Astrocyte (in vitro differentiated cells and primary cell): ENCODE data around the gene DAO. TPM values are rescaled to one million over a fixed set of nuclear protein-coding genes. Genes with fewer than 3 reads are reported as not detected.

Source experiments
- DNase-seq: peaks from one replicate; pipeline ENCODE4 v3.0.0-alpha.2; 2010; ENCODE audit warnings: low read depth
- FAIRE-seq: peaks from 2 replicates; lab custom pipeline; 2011; peaks lifted over from hg19 to GRCh38; lab: Jason Lieb, UNC
- H2AFZ ChIP-seq: 2 replicates; pipeline ENCODE4 v1.6.0; 2012; ENCODE audit warnings: low read depth, low read length, inconsistent platforms
- H3K27ac ChIP-seq: 2 replicates; pipeline ENCODE4 v1.5.1; 2011; ENCODE audit warnings: low read depth, low read length, inconsistent platforms
- H3K27me3 ChIP-seq: 2 replicates; pipeline ENCODE4 v1.6.0; 2011; ENCODE audit warnings: low read length, inconsistent platforms; ENCODE audit not compliant: insufficient read depth
- H3K36me3 ChIP-seq: 2 replicates; pipeline ENCODE4 v1.5.1; 2011; ENCODE audit warnings: low read length, inconsistent platforms; ENCODE audit not compliant: insufficient read depth
- H3K4me1 ChIP-seq: 2 replicates; pipeline ENCODE4 v1.5.1; 2011; ENCODE audit warnings: low read length, inconsistent platforms; ENCODE audit not compliant: insufficient read depth
- H3K4me2 ChIP-seq: 2 replicates; pipeline ENCODE4 v1.6.0; 2012; ENCODE audit warnings: low read length, inconsistent platforms
- H3K4me3 ChIP-seq: 2 replicates; pipeline ENCODE4 v1.5.1; 2011; ENCODE audit warnings: low read depth, mild to moderate bottlenecking, low read length, inconsistent platforms; ENCODE audit not compliant: insufficient read depth
- H3K79me2 ChIP-seq: 2 replicates; pipeline ENCODE4 v1.6.0; 2012; ENCODE audit warnings: mild to moderate bottlenecking, low read length, inconsistent platforms; ENCODE audit not compliant: insufficient read depth
- H3K9ac ChIP-seq: 2 replicates; pipeline ENCODE4 v1.6.0; 2012; ENCODE audit warnings: mild to moderate bottlenecking, low read length, inconsistent platforms
- H3K9me3 ChIP-seq: 2 replicates; pipeline ENCODE4 v1.5.1; 2012; ENCODE audit warnings: low read depth, mild to moderate bottlenecking, low read length, inconsistent platforms; ENCODE audit not compliant: insufficient read depth
- H4K20me1 ChIP-seq: 2 replicates; pipeline ENCODE4 v1.6.0; 2012; ENCODE audit warnings: low read length, inconsistent platforms; ENCODE audit not compliant: insufficient read depth
- H3K27ac Mint-ChIP-seq: one replicate; pipeline ENCODE4 v1.8.0; 2021; ENCODE audit warnings: mild to moderate bottlenecking, mixed read lengths; ENCODE audit not compliant: unreplicated experiment
- H3K27me3 Mint-ChIP-seq: one replicate; pipeline ENCODE4 v1.8.0; 2021; ENCODE audit warnings: low read depth, mixed read lengths; ENCODE audit not compliant: unreplicated experiment
- H3K36me3 Mint-ChIP-seq: one replicate; pipeline ENCODE4 v1.8.0; 2021; ENCODE audit warnings: low read depth, mixed read lengths; ENCODE audit not compliant: unreplicated experiment
- H3K4me1 Mint-ChIP-seq: one replicate; pipeline ENCODE4 v1.8.0; 2021; ENCODE audit warnings: low read depth, mixed read lengths; ENCODE audit not compliant: unreplicated experiment
- H3K4me3 Mint-ChIP-seq: one replicate; pipeline ENCODE4 v1.8.0; 2021; ENCODE audit warnings: mild to moderate bottlenecking, moderate library complexity, mixed read lengths; ENCODE audit not compliant: unreplicated experiment
- H3K9me3 Mint-ChIP-seq: one replicate; pipeline ENCODE4 v1.8.0; 2021; ENCODE audit warnings: mild to moderate bottlenecking, mixed read lengths; ENCODE audit not compliant: unreplicated experiment
- CTCF ChIP-seq: IDR thresholded peaks from 2 replicates; pipeline ENCODE4 v1.5.1; 2011; ENCODE audit warnings: low read depth, mild to moderate bottlenecking, inconsistent platforms, low read length, moderate library complexity; ENCODE audit not compliant: insufficient read depth
- EZH2 ChIP-seq: IDR thresholded peaks from 2 replicates; pipeline ENCODE4 v1.6.1; 2012; ENCODE audit warnings: mild to moderate bottlenecking, low read length, inconsistent platforms; ENCODE audit not compliant: insufficient read depth
- total RNA-seq: library from RNA; stranded (reverse); gene quantifications from 2 replicates; pipeline ENCODE4 v1.2.1, GENCODE V29; 2021

Gene DAO
- total RNA-seq, 1 donor from 2014 or later: not detected

GRCh38 chr12:108921946-108922345 lies 42.1 kb downstream of the DAO start:
- H3K27ac Mint-ChIP-seq: no peak overlapping the region
- FAIRE-seq: no peak
- Histone ChIP-seq H3K79me2 (no peaks in the 10 kb centered on the region), H4K20me1 (no peaks in the 10 kb centered on the region), H3K27me3 (peaks cover 7% of the 10 kb centered on the region), H3K4me1 (no peaks in the 10 kb centered on the region), H3K9me3 (no peaks in the 10 kb centered on the region), H2AFZ (no peak overlapping the region), H3K36me3 (no peaks in the 10 kb centered on the region), H3K4me3 (no peak overlapping the region), H3K27ac (no peak overlapping the region), H3K9ac (no peak overlapping the region), H3K4me2 (no peak overlapping the region)
- DNase-seq: no peak
- TF ChIP-seq EZH2: no peak
- TF ChIP-seq CTCF: no peak
- peaks cover 19% of the 10 kb centered on the region for H3K9me3 Mint-ChIP-seq
- H3K36me3 Mint-ChIP-seq: peaks cover 1% of the 10 kb centered on the region
- no peak overlapping the region for H3K4me3 Mint-ChIP-seq
- no peaks in the 10 kb centered on the region for H3K4me1 Mint-ChIP-seq
- peaks cover 37% of the 10 kb centered on the region for H3K27me3 Mint-ChIP-seq

GRCh38 chr12:108922918-108923317 lies 43.0 kb downstream of the DAO start:
- Histone ChIP-seq H3K27ac (no peak overlapping the region), H3K79me2 (no peaks in the 10 kb centered on the region), H3K4me3 (no peak overlapping the region), H3K4me2 (no peak overlapping the region), H3K36me3 (no peaks in the 10 kb centered on the region), H3K27me3 (peaks cover 7% of the 10 kb centered on the region), H2AFZ (no peak overlapping the region), H4K20me1 (no peaks in the 10 kb centered on the region), H3K9ac (no peak overlapping the region), H3K9me3 (no peaks in the 10 kb centered on the region), H3K4me1 (no peaks in the 10 kb centered on the region)
- peaks cover 1% of the 10 kb centered on the region for H3K36me3 Mint-ChIP-seq
- DNase-seq (no peak), FAIRE-seq (no peak)
- no peaks in the 10 kb centered on the region for H3K4me1 Mint-ChIP-seq
- H3K4me3 Mint-ChIP-seq: no peak overlapping the region
- no peak overlapping the region for H3K27ac Mint-ChIP-seq
- H3K9me3 Mint-ChIP-seq: peaks cover 19% of the 10 kb centered on the region
- TF ChIP-seq EZH2 (no peak), CTCF (no peak)
- H3K27me3 Mint-ChIP-seq: peaks cover 35% of the 10 kb centered on the region

GRCh38 chr12:108928695-108929094 lies 48.8 kb downstream of the DAO start:
- Histone ChIP-seq H3K27ac (no peak overlapping the region), H2AFZ (no peak overlapping the region), H3K4me1 (no peaks in the 10 kb centered on the region), H3K4me3 (no peak overlapping the region), H3K9me3 (no peaks in the 10 kb centered on the region), H3K9ac (no peak overlapping the region), H3K36me3 (no peaks in the 10 kb centered on the region), H3K27me3 (peaks cover 3% of the 10 kb centered on the region), H3K4me2 (no peak overlapping the region), H4K20me1 (no peaks in the 10 kb centered on the region), H3K79me2 (no peaks in the 10 kb centered on the region)
- Mint-ChIP-seq H3K27ac (no peak overlapping the region), H3K36me3 (peaks cover 1% of the 10 kb centered on the region), H3K9me3 (peaks cover 7% of the 10 kb centered on the region), H3K27me3 (peaks cover 8% of the 10 kb centered on the region), H3K4me1 (no peaks in the 10 kb centered on the region), H3K4me3 (no peak overlapping the region)
- no peak for FAIRE-seq
- DNase-seq: no peak
- TF ChIP-seq EZH2 (no peak), CTCF (no peak)
